ENCODE data around the gene FYCO1.

FYCO1 gene

GRCh38 chr3:45994419-45995235, 997 bp downstream of the FYCO1 start:
- peak; percentile 38 for DNase-seq (ENCODE audit: extremely low read depth, insufficient read length)
- H3K36me3 ChIP-seq (ENCODE audit: control insufficient read depth, insufficient read depth, low read length): no peaks in the 10 kb centered on the region
- no peak for TF ChIP-seq CTCF (IDR thresholded peaks at IDR 0.05; ENCODE audit: insufficient read depth, low read length, poor library complexity, severe bottlenecking)
- H3K27me3 ChIP-seq (replicated peaks; ENCODE audit: control insufficient read depth, insufficient read depth, low read length): no peaks in the 10 kb centered on the region
- H3K4me3 ChIP-seq (replicated peaks; ENCODE audit: low read depth, low read length): peak overlapping the region; percentile 74

DNA sequence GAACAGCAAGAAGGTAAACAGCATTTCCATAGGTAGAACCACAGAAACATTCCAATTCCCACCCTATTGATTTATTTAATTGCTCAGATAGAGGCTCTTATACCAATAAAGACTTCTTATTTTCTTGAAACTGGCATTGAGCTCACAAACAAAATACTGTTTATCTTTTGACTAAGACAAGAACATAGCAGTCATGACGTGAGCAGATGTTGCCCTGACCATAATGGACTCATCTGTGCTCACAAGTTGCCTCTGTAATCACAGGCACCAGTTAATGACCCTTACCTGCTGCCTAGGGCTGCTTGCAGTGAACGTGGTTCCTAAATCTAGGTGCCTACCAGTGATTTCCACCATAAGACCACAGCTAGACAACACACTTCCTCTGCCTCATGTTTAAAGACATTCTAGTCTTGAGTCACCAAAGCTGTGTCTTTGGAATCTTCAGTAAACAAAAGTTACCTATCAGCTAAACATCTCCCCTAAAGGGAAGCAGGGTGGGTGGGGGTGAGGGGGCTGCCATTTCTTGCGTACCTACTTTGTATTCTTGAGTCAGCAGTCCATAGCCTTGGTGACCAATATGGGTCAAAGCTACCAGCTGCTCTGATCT, 2.1 kb downstream of the FYCO1 start:
- DNase-seq (ENCODE audit: extremely low read depth, insufficient read length): no peak
- Histone ChIP-seq H3K27me3 (replicated peaks; ENCODE audit: control insufficient read depth, insufficient read depth, low read length) (no peaks in the 10 kb centered on the region), H3K4me3 (replicated peaks; ENCODE audit: low read depth, low read length) (no peak overlapping the region), H3K36me3 (ENCODE audit: control insufficient read depth, insufficient read depth, low read length) (no peaks in the 10 kb centered on the region)
- TF ChIP-seq CTCF (IDR thresholded peaks at IDR 0.05; ENCODE audit: insufficient read depth, low read length, poor library complexity, severe bottlenecking): no peak

DNA sequence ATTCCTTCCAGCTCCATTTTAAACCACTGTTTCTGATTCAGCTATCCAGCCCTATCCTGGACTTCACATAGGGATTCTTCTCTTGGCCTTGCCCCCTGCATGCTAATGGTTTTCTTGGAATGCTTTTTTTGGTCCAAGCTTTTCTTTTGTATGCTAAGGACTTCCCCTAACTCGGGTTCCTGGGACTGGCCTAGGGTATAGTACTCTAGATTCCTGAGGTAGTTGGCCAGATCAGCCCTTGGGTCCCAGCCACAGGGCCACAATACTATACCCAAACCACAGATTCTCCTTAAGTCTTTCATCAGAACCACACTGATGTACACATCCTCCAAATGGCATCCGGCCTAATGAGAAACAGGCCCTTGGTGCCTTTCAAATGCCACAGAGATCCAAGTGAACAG, 2.8 kb downstream of the FYCO1 start:
- Histone ChIP-seq H3K27me3 (replicated peaks; ENCODE audit: control insufficient read depth, insufficient read depth, low read length) (no peaks in the 10 kb centered on the region), H3K4me3 (replicated peaks; ENCODE audit: low read depth, low read length) (no peak overlapping the region), H3K36me3 (ENCODE audit: control insufficient read depth, insufficient read depth, low read length) (no peaks in the 10 kb centered on the region)
- DNase-seq (ENCODE audit: extremely low read depth, insufficient read length): no peak
- TF ChIP-seq CTCF (IDR thresholded peaks at IDR 0.05; ENCODE audit: insufficient read depth, low read length, poor library complexity, severe bottlenecking): no peak

- no peaks in the 10 kb centered on the region for H3K27me3 ChIP-seq (replicated peaks; ENCODE audit: control insufficient read depth, insufficient read depth, low read length)
- H3K36me3 ChIP-seq (ENCODE audit: control insufficient read depth, insufficient read depth, low read length): no peaks in the 10 kb centered on the region
- H3K4me3 ChIP-seq (replicated peaks; ENCODE audit: low read depth, low read length): no peak overlapping the region
- DNase-seq (ENCODE audit: extremely low read depth, insufficient read length): no peak
- TF ChIP-seq CTCF (IDR thresholded peaks at IDR 0.05; ENCODE audit: insufficient read depth, low read length, poor library complexity, severe bottlenecking): no peak
These were observed 3.4 kb downstream of the FYCO1 start for GRCh38 chr3:45992133-45992729.

- TF ChIP-seq CTCF (IDR thresholded peaks at IDR 0.05; ENCODE audit: insufficient read depth, low read length, poor library complexity, severe bottlenecking): no peak
- Histone ChIP-seq H3K4me3 (replicated peaks; ENCODE audit: low read depth, low read length) (no peak overlapping the region), H3K27me3 (replicated peaks; ENCODE audit: control insufficient read depth, insufficient read depth, low read length) (no peaks in the 10 kb centered on the region), H3K36me3 (ENCODE audit: control insufficient read depth, insufficient read depth, low read length) (no peaks in the 10 kb centered on the region)
- DNase-seq (ENCODE audit: extremely low read depth, insufficient read length): no peak
These were observed 4.3 kb downstream of the FYCO1 start for GRCh38 chr3:45991341-45991740.
